Choroid plexus epithelial cell (primary cell): ENCODE measurements around the gene PCED1B.

ENCODE experiments used
- DNase-seq: peaks from one replicate; pipeline ENCODE4 v3.0.0-alpha.2; 2010; ENCODE audit warnings: low read depth
- H3K4me3 ChIP-seq: 2 replicates; pipeline ENCODE4 v1.5.1; 2011; ENCODE audit warnings: low read depth, mild to moderate bottlenecking, control low read depth, low read length, moderate library complexity
- CTCF ChIP-seq: conservative IDR thresholded peaks from 2 replicates; pipeline ENCODE4 v1.5.1; 2011; ENCODE audit warnings: low read depth, mild to moderate bottlenecking, control low read depth, inconsistent platforms, low read length, moderate library complexity

PCED1B gene

GRCh38 chr12:47281667-47282171 is 202.3 kb downstream of the PCED1B start:
- no peak overlapping the region for H3K4me3 ChIP-seq
- TF ChIP-seq CTCF, result no peak
- DNase-seq, result peak; percentile 64

- DNase-seq, result peak; percentile 55
- H3K4me3 ChIP-seq, result no peak overlapping the region
- no peak for TF ChIP-seq CTCF
Observed at GRCh38 chr12:47282206-47282605, 202.8 kb downstream of the PCED1B start.
